ENCODE data around the gene SLC25A5.

DNA sequence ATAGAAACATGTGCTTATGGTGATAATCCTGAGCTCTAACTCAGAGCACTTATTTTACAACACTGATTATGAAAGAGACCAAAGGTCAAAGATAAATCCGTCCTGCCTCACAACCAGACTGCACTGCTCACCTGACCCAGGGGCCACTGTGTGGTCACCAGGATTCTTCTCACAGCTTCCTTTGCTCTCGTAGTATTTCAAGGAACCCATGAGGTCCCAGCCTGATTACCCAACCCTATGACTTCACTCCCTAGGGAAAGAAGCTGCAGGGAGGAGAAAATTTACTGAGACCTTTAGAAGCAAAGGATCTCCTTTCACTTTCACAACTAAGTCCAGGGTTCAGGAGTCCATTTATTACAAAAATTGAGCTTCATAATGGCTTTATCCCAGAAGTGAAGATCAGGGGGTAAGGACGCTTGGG lies 9.6 kb downstream of the SLC25A5 start:
- TF ChIP-seq ZNF384 (IDR thresholded peaks at IDR 0.05) (no peak), FOXM1 (IDR thresholded peaks at IDR 0.05; ENCODE audit: borderline replicate concordance) (no peak), FOXK2 (IDR thresholded peaks at IDR 0.05) (no peak), SP1 (IDR thresholded peaks at IDR 0.05) (no peak), ARNT (IDR thresholded peaks at IDR 0.05) (no peak), BHLHE40 (IDR thresholded peaks at IDR 0.05; ENCODE audit: borderline replicate concordance) (no peak), NFRKB (IDR thresholded peaks at IDR 0.05) (no peak)

Measured in HEK293T (cell line).